Activated CD4-positive, CD25-positive, alpha-beta regulatory T cell (primary cell): Measurements from ENCODE around the gene ADCY9.
A peak's percentile ranks its signal among the peaks of the same experiment; 100 is the strongest.
"Not testable (repeated sequence)": the region's sequence is repeated elsewhere in the genome, so short reads cannot be mapped to it uniquely, and the experiment has no call there.

Experiments
- DNase-seq, 4 experiments: peaks; one replicate each; lab custom pipeline; 2025; lab: John Stamatoyannopoulos, UW

The ADCY9 gene

DNA sequence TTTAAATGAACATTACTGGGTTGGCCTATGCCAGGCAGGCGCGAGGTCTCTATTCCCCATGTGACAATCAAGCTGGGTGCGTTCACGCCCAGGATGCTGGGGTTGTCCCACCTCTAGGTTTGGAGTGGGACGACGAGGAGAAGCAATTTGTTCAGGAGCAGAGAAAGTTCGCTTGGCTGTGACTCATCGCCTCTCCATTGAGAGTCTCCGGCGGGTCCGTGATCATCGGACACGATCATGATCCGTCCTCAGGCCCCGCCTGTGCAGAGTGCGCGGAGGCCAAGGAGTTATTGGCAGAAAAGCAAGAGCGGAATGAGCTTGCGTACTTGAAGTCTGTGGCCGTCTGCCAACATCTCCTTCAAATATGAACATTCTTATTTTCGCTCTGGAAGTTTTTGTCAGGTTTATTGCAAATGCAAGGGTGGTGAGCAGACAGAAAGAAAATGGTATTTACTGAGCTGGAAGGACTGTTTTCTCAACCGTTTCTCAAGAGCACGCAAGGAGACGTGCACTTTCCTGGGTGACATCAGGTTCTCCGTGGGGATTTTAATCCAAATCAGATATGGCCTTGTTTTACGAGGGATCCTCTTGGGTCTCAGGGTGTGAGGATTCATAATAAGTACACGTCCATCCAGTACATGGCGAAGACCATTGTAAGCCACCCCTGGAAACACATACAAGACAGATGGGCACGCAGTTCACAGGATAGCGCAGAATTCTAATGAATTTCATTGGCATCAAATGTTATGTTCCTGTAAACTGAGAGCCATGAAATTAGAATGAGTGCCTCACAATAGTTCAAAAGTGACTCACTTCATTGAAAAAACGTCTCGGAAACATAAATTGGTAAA, 165.7 kb downstream of the ADCY9 start:
- DNase-seq, result no peak

DNA sequence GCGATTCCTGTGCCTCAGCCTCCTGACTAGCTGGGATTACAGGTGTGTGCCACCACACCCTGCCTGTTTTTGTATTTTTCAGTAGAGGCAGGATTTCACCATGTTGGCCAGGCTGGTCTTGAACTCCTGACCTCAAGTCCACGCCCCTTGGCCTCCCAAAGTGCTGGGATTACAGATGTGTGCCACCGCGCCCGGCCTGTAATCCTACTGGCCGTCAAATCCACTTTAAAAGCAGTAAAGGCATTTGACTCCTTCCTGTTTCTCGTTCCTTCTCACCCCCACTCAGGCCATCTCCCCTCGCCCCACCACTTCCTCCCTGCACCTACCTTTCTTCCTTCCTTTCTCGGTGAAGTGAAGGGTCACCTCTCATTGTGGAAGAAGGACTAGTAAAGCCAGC, 166.3 kb downstream of the ADCY9 start:
- DNase-seq, result no peak

DNA sequence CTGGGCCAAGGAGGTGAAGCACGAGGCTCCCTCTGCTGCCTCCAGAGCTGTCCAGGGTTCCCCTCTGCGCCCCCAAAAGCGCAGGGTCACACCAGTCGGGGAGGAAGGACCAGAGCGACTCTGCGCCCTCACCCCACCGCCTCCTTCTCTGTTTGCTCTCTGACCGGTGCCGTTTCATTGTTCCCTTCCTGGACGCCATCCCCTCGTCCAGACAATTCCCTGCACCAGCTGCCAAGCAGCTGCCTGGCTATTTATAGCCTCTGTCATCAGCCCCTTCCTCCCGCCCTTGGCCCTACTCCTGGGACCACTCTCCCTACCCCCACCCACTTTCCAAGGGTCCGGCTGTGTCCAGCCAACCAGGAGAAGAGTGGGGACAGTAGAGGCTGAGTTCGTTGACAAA, 167.0 kb downstream of the ADCY9 start:
- no peak for DNase-seq

DNA sequence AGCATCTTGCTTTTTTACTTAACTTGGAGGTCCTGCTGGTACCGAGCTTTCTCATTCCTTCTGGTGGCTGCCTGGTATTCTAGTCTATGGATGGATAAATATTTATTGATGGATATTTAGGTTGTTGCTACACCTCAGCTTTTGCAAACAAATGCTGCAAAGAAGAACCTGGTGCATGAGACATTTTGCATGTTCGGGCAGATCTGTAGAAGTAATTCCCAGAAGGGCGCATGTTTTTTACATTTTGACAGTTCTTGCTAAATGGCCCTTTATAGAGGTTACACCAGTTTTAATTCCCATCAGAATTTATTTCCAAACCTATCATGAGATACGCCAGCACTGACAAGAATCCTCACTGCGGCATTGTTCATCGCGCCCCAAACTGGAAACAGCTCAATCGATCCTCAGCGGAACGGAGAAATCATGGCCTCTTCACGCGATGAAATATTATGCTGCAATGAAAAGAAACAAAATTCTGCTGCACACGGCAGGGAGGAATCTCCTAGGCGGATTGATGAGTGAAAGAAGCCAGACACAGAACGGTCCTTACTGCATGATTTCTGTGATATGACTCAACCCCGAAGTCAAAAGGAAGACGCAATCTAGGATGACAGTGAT, 167.8 kb downstream of the ADCY9 start:
- DNase-seq, result no peak

DNA sequence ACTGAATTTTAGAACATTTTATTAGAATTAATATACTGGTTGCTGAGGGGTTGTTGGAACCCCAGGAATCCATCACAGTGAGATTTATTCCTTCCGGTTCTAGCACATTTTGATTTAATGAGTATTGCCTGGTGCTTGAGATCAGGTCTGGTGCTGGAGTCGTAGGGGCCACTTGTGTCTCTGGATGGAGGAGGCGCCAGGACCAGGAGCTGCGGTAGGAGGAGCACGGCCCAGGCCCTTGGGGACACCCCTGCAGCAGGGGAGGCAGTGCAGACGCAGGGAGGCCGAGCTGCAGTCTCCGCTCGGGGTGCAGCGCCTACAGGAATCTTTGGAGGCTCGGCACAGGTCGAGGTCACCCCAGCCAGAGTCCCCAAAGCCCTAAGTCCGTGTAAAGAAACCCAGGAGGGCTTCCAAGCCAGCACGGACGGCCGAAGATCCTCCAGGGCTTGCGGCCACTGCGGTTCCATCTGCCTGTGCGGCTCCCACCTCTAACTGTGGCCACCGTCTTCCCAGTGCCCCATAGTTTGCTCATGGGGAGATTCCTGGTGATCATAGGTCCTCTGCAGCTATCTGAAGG, 169.6 kb downstream of the ADCY9 start:
- DNase-seq, result no peak

DNA sequence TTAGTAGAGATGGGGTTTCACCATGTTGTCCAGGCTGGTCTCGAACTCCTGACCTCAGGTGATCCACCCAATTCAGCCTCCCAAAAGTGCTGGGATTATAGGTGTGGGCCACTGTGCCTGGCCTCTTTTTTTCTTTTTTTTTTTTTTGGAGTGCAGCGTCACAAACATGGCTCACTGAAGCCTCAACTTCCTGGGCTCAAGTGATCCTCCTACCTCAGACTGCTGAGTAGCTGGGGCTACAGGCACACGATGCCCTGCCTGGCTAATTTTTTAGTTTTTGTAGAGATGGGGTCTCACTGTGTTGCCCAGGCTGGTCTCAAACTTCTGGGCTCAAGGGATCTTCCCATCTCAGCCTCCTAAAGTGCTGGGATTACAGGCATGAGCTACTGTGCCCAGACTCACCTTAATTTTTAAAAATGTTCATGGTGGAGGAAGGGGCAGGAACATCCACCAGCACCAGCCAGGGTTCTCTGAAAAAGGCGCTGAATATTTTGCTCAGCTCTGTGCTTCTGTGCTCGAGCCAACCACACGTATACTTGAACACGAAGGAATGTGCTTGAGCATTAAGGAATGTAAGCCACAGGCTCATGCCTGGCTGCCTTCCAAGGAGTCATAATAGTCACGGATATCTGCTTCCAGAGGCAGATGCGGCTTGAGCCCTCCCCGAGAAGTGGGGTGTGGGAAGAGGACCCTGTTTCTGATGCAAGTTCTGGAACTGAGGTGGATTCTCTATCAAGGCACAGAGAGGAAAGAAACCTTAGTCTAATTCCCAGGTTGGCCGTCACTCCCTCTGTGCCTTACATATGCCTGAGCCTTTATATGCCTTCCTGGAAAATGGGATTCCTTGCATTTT, 170.3 kb downstream of the ADCY9 start:
- no peak for DNase-seq

DNA sequence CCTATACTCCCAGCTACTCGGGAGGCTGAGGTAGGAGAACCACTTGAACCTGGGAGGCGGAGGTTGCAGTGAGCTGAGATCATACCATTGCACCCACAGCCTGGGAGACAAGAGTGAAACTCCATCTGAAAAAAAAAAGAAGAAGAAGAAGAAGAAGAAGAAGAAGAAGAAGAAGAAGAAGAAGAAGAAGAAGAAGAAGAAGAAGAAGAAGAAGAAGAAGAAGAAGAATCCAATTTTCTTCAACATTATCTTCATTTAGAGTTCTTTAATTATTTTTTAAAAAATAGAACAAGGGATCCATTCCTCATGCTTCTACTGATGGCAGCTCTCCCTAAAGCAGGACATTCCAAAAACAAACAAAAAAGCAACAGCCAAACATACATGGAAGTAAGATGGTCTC, 171.8 kb downstream of the ADCY9 start:
- not testable (repeated sequence) for DNase-seq

DNA sequence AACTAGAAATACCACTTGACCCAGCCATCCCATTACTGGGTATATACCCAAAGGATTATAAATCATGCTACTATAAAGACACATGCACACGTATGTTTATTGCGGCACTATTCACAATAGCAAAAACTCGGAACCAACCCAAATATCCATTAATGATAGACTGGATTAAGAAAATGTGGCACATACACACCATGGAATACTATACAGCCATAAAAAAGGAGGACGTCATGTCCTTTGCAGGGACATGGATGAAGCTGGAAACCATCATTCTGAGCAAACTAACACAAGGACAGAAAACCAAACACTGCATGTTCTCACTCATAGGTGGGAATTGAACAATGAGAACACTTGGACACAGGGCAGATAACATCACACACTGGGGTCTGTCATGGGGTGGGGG, 174.1 kb downstream of the ADCY9 start:
- DNase-seq, result not testable (repeated sequence)

DNA sequence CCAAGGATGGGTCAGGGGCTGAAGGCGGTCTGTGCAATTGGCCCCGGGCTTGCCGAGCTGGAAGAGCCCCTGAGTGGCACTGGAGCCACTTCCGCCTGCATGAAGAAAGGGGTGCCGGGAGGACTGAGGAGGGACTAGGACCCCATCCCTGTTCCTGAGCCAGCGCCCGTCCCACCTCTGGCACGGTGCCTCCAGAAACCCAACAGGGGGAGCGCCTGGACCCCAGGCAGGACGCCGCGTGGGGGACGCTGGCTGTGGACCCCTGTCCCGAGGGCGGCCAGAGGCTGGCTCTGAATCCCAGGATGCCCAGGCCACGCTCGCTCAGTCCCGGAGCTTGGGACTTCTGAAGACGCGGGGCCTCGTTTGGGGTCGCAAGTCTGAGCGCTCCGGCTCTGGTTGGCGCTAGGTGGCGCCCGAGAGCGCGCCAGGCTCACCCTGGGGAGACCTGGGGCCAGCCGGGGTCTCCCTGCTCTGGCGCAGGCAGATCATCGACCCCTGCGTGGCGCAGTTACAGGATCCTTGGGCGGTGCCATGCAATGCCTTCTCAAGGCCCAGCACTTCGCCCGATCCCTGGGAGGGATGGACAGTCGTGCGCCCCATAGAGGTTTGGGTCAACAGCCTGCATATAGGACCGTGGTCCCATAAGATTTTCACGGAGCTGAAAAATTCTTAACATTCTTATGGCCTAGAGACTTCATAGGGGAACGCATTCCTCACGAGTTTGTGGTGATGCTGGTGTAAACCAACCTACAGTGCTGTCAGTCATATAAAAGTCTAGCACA, 177.2 kb downstream of the ADCY9 start:
- DNase-seq, result peak; percentile 35 to 52 (median 44)

DNA sequence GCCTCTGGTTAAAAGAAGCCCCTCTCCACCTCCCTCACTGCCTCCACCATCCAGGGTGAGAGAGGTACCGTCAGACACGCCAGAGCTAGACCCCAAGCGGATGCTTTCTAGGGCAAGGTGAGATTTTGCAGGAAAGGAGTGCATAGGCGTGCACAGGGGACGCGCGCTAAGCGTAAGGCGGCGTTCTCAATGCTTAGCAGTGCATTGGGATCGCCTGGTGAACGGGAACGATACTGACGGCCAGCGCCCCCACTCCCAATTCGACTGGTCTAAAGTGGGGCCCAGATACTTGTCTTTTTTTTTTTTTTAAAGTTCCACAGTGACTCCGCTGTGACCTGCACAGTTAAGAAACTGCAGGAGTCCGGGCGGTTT, 177.8 kb downstream of the ADCY9 start:
- DNase-seq, result no peak

DNA sequence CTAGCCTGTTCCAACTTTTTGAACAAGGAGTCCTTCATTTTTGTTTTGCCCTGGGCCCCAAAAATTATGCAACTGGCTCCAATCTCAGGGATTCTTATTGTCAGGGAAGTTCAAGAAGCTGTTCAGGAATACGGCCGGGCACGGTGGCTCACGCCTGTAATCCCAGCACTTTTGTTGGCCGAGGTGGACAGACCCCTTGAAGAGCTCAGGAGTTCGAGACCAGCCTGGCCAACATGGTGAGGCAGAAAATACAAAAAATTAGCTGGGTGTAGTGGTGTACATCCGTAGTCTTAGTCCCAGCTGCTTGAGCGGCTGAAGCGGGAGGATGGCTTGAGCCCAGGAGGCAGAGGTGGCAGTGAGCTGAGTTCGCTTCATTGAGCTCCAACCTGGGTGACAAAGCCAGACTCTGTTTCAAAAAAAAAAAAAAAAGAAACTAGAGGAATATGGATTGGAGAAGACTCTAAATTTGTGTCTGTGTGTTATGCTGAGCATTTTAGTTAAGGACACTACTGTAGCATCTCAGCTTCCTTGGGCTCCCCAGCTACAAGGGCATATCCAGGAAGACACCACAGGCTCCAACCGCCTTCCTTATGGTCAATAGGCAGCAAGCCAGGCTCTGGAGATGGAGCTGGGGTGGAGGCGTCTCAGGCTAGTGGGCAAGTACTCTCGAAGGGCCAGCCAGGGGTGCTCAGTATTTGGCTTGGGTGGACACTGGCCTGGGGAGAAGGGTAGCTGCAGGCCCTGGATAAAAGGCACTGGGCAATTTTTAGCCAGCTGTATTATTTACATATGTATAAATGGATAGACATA, 179.0 kb downstream of the ADCY9 start:
- no peak for DNase-seq

DNA sequence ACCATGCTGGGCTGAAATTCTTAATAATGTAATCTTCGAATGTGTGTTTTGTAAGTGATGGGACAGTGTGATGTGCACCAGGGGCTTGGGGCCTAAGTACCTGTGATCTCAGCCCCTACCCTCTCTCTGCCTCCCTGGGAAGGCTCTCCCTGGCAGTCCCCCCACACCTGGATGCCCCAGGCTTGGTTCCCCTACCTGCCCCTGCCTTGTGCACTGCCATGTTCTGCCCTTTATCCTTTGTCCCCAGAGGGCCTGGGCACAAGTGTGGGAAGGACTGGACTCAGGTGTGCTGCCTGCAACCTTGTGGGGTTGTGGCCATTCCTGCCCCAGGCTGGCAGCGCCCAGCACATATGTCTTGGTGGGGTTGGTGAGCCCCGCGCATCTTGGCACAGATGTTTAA, 180.3 kb downstream of the ADCY9 start:
- DNase-seq, result no peak

DNA sequence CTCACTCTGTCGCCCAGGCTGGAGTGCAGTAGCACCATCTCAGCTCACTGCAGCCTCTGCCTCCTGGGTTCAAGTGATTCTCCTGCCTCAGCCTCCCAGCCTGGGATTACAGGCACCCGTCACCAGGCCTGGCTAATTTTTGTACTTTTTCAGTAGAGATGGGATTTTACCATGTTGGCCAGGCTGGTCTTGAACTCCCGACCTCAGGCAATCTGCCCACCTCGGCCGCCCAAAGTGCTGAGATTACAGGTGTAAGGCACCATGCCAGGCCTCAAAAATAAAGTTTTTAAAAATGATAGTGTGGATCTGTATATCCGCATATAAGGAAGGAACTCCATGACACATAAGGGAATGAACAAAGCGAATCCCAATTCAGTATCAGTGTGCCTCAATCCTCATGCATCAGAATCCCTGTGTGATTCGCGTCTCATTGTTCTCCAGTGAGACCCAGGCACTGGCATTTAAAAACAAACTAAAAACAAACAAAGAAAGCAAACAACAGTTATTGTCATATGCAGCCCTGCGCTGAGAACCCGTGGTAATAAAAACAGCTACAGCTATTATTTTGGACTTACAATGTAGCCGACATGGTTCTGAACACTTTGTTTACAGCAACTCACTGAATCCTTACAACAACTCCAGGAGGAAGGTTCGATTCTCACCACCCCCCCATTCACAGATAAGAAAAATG, 181.6 kb downstream of the ADCY9 start:
- no peak for DNase-seq

DNA sequence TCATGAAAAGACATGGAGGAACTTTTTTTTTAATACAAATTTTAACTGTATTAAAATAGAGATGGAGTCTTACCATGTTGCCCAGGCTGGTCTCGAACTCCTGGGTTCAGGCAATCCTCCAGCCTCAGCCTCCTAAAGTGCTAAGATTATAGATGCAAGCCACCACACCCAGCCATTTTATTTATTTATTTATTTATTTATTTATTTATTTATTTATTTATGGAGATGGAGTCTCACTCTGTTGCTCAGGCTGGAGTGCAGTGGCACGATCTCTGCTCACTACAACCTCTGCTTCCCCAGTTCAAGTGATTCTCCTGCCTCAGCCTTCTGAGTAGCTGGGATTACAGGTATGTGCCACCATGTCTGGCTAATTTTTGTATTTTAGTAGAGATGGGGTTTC, 189.1 kb downstream of the ADCY9 start:
- DNase-seq, result not testable (repeated sequence)

DNA sequence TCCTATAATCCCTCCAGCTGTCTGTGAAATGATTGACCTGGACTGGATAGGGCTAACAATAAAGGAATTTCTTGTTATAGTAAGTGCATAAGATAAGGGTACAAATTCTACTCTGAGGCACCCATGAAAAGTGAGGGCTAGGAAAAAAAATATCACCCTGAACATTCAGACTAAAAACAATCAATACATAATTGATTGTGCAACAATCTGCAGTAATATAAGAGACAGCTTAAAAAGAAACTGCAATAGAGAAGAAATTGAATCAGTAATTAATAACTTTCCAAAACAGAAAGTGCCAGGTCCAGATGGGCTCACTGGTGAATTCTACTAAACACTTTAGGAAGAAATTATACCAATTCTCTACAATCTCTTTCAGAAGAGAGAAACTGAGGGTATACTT, 191.5 kb downstream of the ADCY9 start:
- DNase-seq, result no peak

DNA sequence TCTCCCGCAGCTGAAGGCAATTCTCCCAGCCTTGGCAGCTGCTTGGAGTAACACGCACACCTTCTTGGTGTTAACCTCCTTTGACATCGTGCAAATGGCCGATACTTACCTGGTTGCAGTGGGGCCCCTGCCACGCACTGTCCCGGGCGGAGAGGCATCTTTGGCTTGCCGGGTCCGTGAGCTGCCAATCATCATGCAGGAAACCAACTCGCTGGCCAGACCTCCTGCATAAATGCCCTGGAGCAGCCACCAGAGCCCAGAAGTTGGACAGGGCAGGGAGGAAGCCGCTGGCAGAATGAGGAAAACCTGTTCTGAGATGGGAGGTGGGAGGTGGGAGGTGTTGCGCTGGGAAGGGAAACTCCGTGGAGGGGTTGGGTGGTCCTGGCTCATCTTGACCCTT, 194.0 kb downstream of the ADCY9 start:
- no peak for DNase-seq

DNA sequence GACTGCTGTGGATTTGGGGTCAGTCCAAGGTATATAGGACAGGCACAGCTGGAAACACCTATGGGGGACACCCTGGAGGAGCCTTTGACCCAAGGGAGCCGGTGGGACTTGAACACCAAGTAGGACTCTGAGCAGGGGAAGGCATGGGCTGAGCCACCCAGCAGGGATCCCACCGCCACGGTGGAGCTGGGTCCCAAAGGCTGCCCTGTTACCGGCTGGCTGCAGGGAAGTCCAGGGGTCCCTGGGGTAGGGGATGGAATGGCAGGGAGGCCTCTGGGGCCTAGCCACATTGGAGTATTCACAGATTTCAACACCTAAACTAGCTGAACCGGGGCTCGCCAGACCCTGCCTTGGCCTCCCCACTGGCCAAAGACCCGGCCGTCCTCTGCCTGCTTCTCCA, 196.0 kb downstream of the ADCY9 start:
- DNase-seq, result no peak

DNA sequence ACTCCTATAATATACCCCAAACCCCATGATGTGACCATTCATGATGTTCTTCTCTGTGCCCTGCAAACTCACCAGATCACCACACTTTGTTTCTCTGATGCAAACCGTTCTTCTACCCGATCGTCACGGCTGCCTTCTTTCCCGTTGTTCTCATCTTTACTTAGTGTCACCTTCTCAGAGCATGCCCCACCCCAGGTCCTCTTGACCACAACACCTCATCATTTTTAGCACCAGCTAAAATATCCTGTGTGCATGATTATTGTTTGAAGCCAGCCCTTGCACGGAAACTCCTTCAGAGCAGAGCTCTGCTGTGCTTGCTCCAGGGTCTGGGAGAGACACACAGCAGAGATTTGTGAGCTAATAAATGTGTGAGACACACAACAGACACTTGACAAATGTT, 196.8 kb downstream of the ADCY9 start:
- DNase-seq, result no peak

DNA sequence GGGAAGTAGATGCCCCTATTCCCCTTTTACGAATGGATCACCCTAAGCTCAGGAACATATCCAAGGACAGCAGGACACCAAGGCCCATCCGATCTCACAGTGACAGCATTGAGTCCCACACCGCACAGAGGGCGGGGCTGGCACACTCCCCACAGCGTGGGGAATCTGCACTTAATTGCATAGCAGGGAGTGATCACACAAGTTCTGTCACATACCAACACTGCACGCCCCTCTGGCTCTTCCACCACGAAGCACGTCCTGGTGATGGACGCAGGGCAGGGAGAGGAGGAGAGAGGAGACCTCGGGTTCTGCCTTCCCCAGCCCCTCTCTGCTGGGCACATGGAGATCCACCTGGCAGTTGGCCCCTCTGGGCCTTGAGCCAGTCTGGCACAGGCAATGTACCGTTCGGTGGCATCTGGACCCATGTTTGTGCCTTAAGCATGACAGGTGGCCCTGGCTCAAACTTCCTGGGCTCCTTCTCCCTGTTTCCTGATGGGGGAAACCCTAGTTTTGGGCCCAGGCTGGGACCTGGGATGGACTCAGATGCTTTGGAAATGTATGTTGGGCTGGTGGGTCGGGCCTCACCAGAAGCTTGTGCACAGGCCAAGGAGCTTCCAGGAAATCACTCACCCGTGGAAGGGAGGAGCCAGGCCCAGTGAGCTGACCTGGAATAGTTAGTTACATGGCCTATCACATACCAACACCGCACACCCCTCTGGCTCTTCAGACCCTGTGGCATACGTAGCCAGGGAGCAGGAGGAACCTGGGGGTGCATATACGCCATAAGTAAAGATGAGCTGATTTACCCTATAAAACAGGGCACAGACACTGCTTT, 200.6 kb downstream of the ADCY9 start:
- DNase-seq, result no peak
